Nephron (organoid): ENCODE results near the gene BLOC1S6.
A peak's percentile ranks its signal among the peaks of the same experiment; 100 is the strongest.

Experiments used
- H3K27ac Mint-ChIP-seq, 3 experiments: 2 replicates each; pipeline ENCODE4 v1.8.0; 2020; ENCODE audit warnings: mixed read lengths in 3 of 3, mild to moderate bottlenecking in 2 of 3, moderate library complexity in 1 of 3
- H3K27me3 Mint-ChIP-seq: 2 replicates; pipeline ENCODE4 v1.8.0; 2021; ENCODE audit warnings: low read depth, mild to moderate bottlenecking, moderate library complexity, mixed read lengths
- H3K36me3 Mint-ChIP-seq: 2 replicates; pipeline ENCODE4 v1.8.0; 2020; ENCODE audit warnings: low read depth, mixed read lengths
- H3K4me1 Mint-ChIP-seq: 2 replicates; pipeline ENCODE4 v1.8.0; 2020; ENCODE audit warnings: mixed read lengths
- H3K4me3 Mint-ChIP-seq, 3 experiments: 2 replicates each; pipeline ENCODE4 v1.8.0; 2020; ENCODE audit warnings: mild to moderate bottlenecking in 3 of 3, mixed read lengths in 3 of 3, moderate library complexity in 2 of 3
- H3K9me3 Mint-ChIP-seq: 2 replicates; pipeline ENCODE4 v1.8.0; 2020; ENCODE audit warnings: mixed read lengths
- CTCF ChIP-seq, 3 experiments: fragments of 200-600 bp; sonication (generic); IDR thresholded peaks; one replicate each; pipeline ENCODE4 v1.5.0; 2021; ENCODE audit warnings: antibody characterized with exemption in 3 of 3; ENCODE audit not compliant: unreplicated experiment in 3 of 3

The BLOC1S6 gene

GRCh38 chr15:45650889-45651525 is 63.8 kb downstream of the BLOC1S6 start:
- Mint-ChIP-seq H3K4me1 (peaks cover 15% of the 10 kb centered on the region), H3K4me3 (no peak overlapping the region), H3K36me3 (no peaks in the 10 kb centered on the region), H3K27ac (no peak overlapping the region), H3K9me3 (no peaks in the 10 kb centered on the region), H3K27me3 (peaks cover 8% of the 10 kb centered on the region)
- TF ChIP-seq CTCF (IDR thresholded peaks at IDR 0.05; ENCODE audit: unreplicated experiment in 3 of 3), result no peak

GRCh38 chr15:45653702-45654424 is 66.7 kb downstream of the BLOC1S6 start:
- Mint-ChIP-seq H3K27ac (no peak overlapping the region), H3K36me3 (no peaks in the 10 kb centered on the region), H3K9me3 (no peaks in the 10 kb centered on the region), H3K4me1 (peaks cover 8% of the 10 kb centered on the region), H3K27me3 (peaks cover 8% of the 10 kb centered on the region), H3K4me3 (no peak overlapping the region)
- TF ChIP-seq CTCF (IDR thresholded peaks at IDR 0.05; ENCODE audit: unreplicated experiment in 3 of 3), result no peak

GRCh38 chr15:45654749-45655148 is 67.6 kb downstream of the BLOC1S6 start:
- Mint-ChIP-seq H3K4me1 (peaks cover 5% of the 10 kb centered on the region), H3K27ac (no peak overlapping the region), H3K9me3 (no peaks in the 10 kb centered on the region), H3K27me3 (peaks cover 8% of the 10 kb centered on the region), H3K4me3 (no peak overlapping the region), H3K36me3 (no peaks in the 10 kb centered on the region)
- TF ChIP-seq CTCF (IDR thresholded peaks at IDR 0.05; ENCODE audit: unreplicated experiment in 3 of 3), result no peak

GRCh38 chr15:45657254-45657653 is 70.1 kb downstream of the BLOC1S6 start:
- Mint-ChIP-seq H3K27me3 (peaks cover 1% of the 10 kb centered on the region), H3K27ac (peak overlapping the region in 2 of 3 experiments; percentile 43 to 49), H3K9me3 (no peaks in the 10 kb centered on the region), H3K4me3 (no peak overlapping the region), H3K4me1 (peaks cover 10% of the 10 kb centered on the region), H3K36me3 (no peaks in the 10 kb centered on the region)
- TF ChIP-seq CTCF (IDR thresholded peaks at IDR 0.05; ENCODE audit: unreplicated experiment in 3 of 3), result no peak

GRCh38 chr15:45657764-45658545 is 70.8 kb downstream of the BLOC1S6 start:
- Mint-ChIP-seq H3K4me3 (no peak overlapping the region), H3K9me3 (no peaks in the 10 kb centered on the region), H3K4me1 (peaks cover 10% of the 10 kb centered on the region), H3K27ac (peak overlapping the region in 2 of 3 experiments; percentile 49 to 60), H3K27me3 (no peaks in the 10 kb centered on the region), H3K36me3 (no peaks in the 10 kb centered on the region)
- no peak for TF ChIP-seq CTCF (IDR thresholded peaks at IDR 0.05; ENCODE audit: unreplicated experiment in 3 of 3)
